Activated CD4-positive, CD25-positive, alpha-beta regulatory T cell treated with anti-CD3 and anti-CD28 coated beads, Interleukin-2, amount 50 U/mL, for 16 hours (primary cell): ENCODE measurements around the gene CYP3A7.
"Not testable (repeated sequence)": the region's sequence is repeated elsewhere in the genome, so short reads cannot be mapped to it uniquely, and the experiment has no call there.

ENCODE experiments used
- DNase-seq: peaks from one replicate; pipeline ENCODE4 v3.0.0-alpha.2; 2020; ENCODE audit warnings: low read depth, low spot score

The CYP3A7 gene

GRCh38 chr7:99734987-99735386, at the start of gene CYP3A7:
Gene CYP3A7 (minus strand): TSS chr7:99735196. CDS start chr7:99735093, 103 bp downstream.
- DNase-seq, result no peak

- DNase-seq, result no peak
These were observed 49.0 kb upstream of the CYP3A7 start, which contains the start of gene CYP3A4 for GRCh38 chr7:99784007-99784406. Gene CYP3A4 (minus strand): TSS chr7:99784184. CDS start chr7:99784081, 103 bp downstream.

- DNase-seq, result no peak
These were observed 47.3 kb upstream of the CYP3A7 start for GRCh38 chr7:99782012-99782953.

DNA sequence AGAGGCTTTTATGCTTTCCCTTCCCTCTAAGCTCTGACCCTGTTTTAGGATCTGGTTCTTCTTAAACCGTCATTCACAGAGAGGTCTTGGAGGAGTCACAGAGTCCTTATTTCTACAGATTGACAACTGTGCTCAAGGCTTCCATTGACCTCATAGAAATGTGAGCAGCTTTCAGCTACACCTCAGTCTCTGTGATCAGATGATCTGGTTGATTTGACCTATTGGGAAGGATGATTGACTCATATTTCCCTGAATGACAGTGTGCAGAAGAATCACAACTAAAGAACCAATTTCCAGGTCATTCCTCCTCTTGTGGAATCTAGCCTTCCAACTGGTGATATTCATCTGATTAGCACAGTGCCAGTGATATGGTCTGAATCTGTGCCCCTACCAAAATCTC, 45.6 kb upstream of the CYP3A7 start:
- DNase-seq, result no peak

DNA sequence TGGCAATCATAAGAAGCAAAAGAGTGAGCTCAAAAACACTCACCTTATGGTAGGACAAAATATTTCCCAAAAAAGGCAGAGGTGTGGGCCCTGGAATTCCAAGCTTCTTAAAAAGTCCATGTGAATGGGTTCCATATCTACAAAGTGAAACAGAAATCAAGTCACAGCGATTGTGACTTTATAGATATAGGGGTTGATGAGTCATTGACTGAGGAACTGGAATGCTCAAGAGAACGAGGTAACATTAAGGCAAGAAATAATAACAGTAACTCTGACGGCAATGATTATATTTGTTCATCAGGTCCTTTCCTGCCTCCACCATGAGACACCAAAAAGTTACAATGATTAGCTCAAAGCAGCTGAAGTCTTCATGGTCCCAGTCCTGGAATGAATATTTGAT, 45.0 kb upstream of the CYP3A7 start:
- no peak for DNase-seq

GRCh38 chr7:99778880-99779279, 43.9 kb upstream of the CYP3A7 start:
- DNase-seq, result no peak

DNA sequence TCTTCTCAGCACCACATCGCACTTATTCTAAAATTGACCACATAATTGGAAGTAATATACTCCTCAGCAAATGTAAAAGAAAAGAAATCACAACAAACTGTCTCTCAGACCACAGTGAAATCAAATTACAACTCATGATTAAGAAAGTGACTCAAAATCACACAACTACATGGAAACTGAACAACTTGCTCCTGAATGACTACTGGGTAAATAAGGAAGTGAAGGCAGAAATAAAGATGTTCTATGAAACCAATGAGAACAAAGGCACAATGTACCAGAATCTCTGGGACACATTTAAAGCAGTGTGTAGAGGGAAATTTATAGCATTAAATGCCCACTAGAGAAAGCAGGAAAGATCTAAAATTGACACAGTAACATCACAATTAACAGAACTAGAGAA, 38.4 kb upstream of the CYP3A7 start:
- DNase-seq, result not testable (repeated sequence)

DNA sequence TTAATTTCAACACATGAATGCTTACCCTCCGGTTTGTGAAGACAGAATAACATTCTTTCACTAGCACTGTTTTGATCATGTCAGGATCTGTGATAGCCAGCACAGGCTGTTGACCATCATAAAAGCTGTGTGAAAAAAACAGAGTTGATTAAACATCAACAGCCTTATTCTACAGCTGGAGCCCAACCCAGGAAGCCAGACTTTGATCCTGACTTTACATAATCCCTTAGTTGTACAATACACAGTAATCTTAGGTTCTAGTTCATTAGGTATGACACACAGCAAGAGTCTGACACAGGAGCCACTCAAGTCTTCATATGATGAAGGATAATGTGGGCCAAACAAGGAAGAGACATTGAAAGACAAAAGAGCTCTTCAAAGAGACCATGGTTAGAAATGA, 37.6 kb upstream of the CYP3A7 start:
- no peak for DNase-seq

DNA sequence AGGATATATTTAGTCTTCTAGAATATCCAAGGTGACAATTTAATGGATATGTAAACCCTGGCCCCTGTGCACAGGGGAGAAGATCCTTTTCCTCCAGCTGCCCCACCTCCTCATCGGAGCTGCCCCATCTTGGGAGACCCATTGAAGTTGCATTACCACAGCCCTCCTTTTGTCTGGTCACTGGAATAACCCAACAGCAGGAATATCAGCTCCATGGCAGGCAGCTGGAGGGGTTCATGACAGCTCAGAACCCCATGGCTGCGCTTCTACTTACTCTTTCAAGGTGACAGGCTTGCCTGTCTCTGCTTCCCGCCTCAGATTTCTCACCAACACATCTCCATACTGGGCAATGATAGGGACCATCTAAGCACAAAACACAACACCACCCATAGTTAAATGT, 34.5 kb upstream of the CYP3A7 start:
- DNase-seq, result not testable (repeated sequence)

- DNase-seq, result no peak
These were observed 33.5 kb upstream of the CYP3A7 start for GRCh38 chr7:99768471-99768870.

DNA sequence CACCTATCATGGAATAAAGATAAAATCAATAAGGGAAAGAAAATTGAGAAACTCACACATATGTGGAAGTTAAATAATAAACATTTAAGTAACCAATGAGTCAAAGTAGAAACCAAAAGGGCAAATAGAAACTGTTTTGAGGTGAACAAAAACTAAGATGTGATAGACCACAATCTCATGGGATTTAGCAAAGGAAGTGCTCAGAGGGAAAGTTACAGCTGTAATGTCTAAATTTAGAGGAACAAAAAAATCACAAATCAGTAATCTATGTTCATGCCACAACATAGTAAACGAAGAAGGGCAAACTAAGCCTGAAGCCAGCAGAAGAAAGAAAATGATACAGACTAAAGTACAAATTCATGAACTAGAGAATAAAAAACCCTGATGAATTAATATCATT, 32.7 kb upstream of the CYP3A7 start:
- DNase-seq, result no peak

- no peak for DNase-seq
These were observed 31.6 kb upstream of the CYP3A7 start for GRCh38 chr7:99766484-99767099.

DNA sequence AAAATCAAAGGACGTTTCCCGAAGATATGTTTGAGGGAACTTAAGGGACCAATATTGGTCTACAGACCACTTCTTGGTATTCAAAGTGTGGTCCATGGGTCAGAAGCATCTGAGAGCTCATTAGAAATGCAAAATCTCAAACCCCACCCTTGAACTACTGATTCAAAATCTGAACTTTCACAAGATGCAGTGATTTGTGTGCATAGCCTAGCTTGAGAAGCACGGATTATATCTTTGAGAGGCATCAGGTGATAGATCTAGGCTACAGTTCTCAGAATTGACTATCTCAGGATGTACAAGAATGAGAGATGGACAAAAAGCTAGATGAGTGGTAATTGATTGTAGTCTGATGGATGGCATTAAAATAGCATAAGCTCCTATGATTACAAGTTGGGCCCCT, 29.5 kb upstream of the CYP3A7 start:
- no peak for DNase-seq

DNA sequence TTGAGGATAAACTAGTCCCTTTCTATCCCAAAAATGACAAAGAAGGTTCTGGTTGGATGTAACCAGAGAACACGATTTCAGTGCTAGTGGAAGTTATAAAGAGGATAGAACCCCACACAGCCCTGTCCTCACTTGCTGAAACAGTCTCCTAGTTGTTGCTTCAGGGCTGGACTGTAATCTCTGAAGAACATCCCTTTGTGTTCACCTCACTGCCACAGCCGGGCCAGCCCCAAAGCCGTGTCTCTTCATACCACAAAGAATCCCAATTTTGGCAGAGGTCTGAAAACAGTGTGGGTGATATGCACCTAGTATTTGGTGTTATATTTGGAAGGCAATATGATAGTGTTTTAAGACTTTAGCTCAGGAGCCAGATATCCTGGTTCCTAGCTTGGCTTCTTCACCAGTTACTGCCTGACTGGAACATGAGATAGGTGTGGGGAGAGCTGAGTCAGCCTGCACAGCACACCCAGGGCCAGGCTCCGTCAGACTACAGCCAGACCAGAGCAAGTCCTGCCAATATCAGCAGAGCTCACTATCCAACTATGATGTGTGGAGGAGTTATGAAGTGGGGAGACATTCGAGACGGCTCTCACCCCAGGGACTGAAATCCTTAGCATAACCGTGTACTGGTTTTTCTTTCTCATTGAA, 27.8 kb upstream of the CYP3A7 start:
- DNase-seq, result no peak

DNA sequence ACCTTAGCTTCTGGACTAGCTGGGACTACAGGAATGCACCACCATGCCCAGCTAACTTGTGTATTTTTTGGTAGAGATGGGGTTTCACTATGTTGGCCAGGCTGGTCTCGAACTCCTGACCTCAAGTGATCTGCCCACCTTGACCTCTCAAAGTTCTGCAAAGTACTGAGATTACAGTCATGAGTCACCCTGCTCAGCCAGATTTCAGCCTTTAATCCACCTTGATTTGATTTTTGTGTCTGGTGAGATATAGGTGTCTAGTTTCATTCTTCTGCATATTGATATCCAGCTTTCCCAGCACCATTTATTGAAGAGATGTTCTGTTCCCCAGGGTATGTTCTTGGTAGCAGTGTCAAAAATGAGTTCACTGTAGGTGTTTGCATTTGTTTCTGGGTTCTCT, 20.1 kb upstream of the CYP3A7 start:
- no peak for DNase-seq

DNA sequence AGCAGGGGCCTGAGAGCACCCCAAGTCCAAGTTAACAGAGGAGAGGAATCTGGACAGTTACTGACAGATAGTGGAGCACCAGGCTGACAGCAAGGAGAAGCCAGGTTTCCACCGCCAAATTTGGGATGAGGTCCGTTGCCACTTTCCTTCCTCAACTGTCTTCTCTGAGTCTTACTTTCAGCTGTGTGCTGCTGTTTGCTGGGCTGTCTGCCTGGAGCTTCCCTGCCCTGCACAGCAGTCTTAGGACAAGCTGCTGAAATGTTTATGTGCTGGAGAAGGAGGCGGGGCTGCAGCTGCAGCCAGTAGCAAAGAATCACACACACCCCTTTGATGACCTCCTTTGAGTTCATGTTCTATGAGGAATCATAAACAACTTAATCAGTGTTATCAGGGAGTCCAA, 17.4 kb upstream of the CYP3A7 start:
- DNase-seq, result no peak

DNA sequence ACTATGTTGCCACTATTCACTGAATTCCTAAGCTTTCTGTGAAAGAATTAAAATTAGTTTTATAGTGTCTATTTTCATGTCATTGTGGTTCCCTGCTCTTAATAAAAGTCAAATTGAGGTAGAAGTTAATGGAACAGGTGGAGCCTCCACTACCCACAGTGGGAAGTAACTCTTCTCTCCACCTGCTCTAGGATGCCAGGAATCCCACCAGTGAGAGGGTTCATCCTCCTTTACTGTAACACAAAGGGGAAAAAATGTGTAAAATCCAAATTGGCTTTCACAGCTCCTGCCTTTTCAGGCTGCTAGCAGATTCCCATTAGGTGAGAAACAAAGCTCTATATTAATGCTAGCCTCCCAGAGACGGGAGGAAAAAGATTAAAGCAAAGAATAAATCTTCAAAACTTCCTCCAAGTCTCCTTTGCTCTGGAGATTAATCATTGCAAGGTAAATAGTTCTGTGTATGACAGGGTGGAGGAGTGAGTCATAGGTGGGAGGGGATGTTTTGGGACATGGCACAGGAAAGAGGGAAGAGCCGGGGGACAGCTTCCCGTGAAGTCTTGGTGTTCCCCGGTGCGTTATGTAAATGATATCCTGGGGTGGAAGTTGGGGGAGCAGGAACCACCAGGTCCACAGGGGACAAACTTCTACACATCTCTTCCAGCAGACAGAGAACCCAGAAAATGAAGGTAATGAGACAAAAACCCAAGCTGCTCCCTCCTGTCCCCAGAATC, 16.5 kb upstream of the CYP3A7 start:
- not testable (repeated sequence) for DNase-seq

DNA sequence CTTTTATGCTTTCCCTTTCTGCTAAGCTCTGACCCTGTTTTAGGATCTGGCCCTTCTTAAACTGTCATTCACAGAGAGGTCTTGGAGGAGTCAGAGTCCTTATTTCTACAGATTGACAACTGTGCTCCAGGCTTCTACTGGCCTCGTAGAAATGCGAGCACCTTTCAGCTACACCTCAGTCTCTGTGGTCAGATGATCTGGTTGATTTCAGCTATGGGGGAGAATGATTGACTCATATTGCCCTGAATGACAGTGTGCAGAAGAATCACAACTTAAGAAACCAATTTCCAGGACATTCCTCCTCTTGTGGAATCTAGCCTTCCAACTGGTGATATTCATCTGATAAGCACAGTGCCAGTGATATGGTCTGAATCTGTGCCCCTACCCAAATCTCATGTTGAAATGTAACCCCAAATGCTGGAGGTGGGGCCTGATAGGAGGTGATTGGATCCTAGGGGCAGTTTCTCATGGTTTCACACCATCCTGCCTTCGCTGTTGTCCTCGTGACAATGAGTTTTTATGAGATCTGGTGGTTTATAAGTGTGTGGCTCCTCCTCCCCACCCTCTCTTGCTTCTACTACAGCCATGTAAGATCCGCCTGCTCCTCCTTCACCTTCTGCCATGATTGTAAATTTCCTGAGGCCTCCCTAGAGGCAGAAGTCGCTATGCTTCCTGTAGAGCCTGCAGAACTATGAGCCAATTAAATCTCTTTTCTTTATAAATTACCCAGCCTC, 14.0 kb upstream of the CYP3A7 start:
- no peak for DNase-seq

DNA sequence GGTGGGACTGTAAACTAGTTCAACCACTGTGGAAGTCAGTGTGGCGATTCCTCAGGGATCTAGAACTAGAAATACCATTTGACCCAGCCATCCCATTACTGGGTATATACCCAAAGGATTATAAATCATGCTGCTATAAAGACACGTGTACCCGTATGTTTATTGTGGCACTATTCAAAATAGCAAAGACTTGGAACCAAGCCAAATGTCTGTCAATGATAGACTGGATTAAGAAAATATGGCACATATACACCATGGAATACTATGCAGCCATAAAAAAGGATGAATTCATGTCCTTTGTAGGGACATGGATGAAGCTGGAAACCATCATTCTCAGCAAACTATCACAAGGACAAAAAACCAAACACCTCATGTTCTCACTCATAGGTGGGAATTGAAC, 11.9 kb upstream of the CYP3A7 start:
- DNase-seq, result not testable (repeated sequence)

DNA sequence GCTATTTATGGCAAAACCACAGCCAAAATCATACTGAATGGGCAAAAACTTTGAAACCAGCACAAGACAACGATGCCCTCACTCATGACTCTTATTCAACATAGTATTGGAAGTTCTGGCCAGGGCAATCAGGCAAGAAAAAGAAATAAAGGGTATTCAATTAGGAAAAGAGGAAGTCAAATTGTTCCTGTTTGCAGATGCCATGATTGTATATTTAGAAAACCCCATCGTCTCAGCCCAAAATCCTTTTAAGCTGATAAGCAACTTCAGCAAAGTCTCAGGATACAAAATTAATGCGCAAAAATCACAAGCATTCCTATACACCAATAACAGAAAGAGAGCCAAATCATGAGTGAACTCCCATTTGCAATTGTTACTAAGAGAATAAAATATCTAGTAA, 10.4 kb upstream of the CYP3A7 start:
- not testable (repeated sequence) for DNase-seq
